HepG2 (cell line): ENCODE measurements around the gene RFFL. TPM values are rescaled to one million over a fixed set of nuclear protein-coding genes. Genes with fewer than 3 reads are reported as not detected.

Experiments used
- AHDC1 ChIP-seq: sonication (generic); formaldehyde crosslinking; IDR thresholded peaks from 2 replicates; pipeline ENCODE4 v1.5.1; 2020; ENCODE audit warnings: mild to moderate bottlenecking, missing genetic modification reagents, borderline replicate concordance
- KDM2A ChIP-seq: sonication (generic); formaldehyde crosslinking; IDR thresholded peaks from 2 replicates; pipeline ENCODE4 v1.4.0; 2020; ENCODE audit warnings: low read depth, missing genetic modification reagents, borderline replicate concordance
- KDM5B ChIP-seq: sonication (generic); formaldehyde crosslinking; IDR thresholded peaks from 2 replicates; pipeline ENCODE4 v1.4.0; 2020; ENCODE audit warnings: missing genetic modification reagents, mild to moderate bottlenecking, borderline replicate concordance
- KDM6A ChIP-seq: IDR thresholded peaks from 2 replicates; pipeline ENCODE4 v1.6.1; 2016; ENCODE audit warnings: low read depth
- MEIS2 ChIP-seq: sonication (generic); formaldehyde crosslinking; IDR thresholded peaks from 2 replicates; pipeline ENCODE4 v1.9.0; 2021; ENCODE audit warnings: mild to moderate bottlenecking, missing genetic modification reagents
- PITX1 ChIP-seq: sonication (generic); formaldehyde crosslinking; IDR thresholded peaks from 2 replicates; pipeline ENCODE4 v1.5.1; 2020; ENCODE audit warnings: mild to moderate bottlenecking, missing genetic modification reagents
- PTBP1 ChIP-seq: fragments of 200-400 bp; formaldehyde crosslinking; IDR thresholded peaks from 2 replicates; pipeline ENCODE4 v1.6.1; 2018; ENCODE audit warnings: low read length, low read depth; ENCODE audit not compliant: poor library complexity, severe bottlenecking
- RBM39 ChIP-seq: fragments of 200-400 bp; formaldehyde crosslinking; IDR thresholded peaks from one replicate; pipeline ENCODE4 v1.6.1; 2018; ENCODE audit warnings: antibody characterized with exemption, mild to moderate bottlenecking, low read depth, low read length; ENCODE audit not compliant: poor library complexity, severe bottlenecking
- SMYD3 ChIP-seq: sonication (generic); formaldehyde crosslinking; IDR thresholded peaks from 2 replicates; pipeline ENCODE4 v1.8.1; 2023; ENCODE audit warnings: mild to moderate bottlenecking, missing genetic modification reagents
- ZFP90 ChIP-seq: sonication (generic); formaldehyde crosslinking; IDR thresholded peaks from 2 replicates; pipeline ENCODE4 v1.8.0; 2022; ENCODE audit warnings: missing genetic modification reagents, mild to moderate bottlenecking, inconsistent platforms, borderline replicate concordance
- ZNF180 ChIP-seq: sonication (generic); formaldehyde crosslinking; IDR thresholded peaks from 2 replicates; pipeline ENCODE4 v1.4.0; 2020; ENCODE audit warnings: low read depth, missing genetic modification reagents, borderline replicate concordance
- ZNF234 ChIP-seq: sonication (generic); formaldehyde crosslinking; conservative IDR thresholded peaks from 2 replicates; pipeline ENCODE4 v1.5.1; 2020; ENCODE audit warnings: mild to moderate bottlenecking, missing genetic modification reagents
- ZNF431 ChIP-seq: sonication (generic); formaldehyde crosslinking; IDR thresholded peaks from 2 replicates; pipeline ENCODE4 v1.9.0; 2022; ENCODE audit warnings: missing genetic modification reagents, low read depth, mild to moderate bottlenecking, borderline replicate concordance
- ZNF441 ChIP-seq: sonication (generic); formaldehyde crosslinking; IDR thresholded peaks from 2 replicates; pipeline ENCODE4 v1.7.0; 2021; ENCODE audit warnings: missing genetic modification reagents, borderline replicate concordance
- ZNF776 ChIP-seq: sonication (generic); formaldehyde crosslinking; IDR thresholded peaks from 2 replicates; pipeline ENCODE4 v1.4.0; 2020; ENCODE audit warnings: mild to moderate bottlenecking, missing genetic modification reagents
- ZNF781 ChIP-seq: sonication (generic); formaldehyde crosslinking; IDR thresholded peaks from 2 replicates; pipeline ENCODE4 v1.5.1; 2020; ENCODE audit warnings: borderline replicate concordance, mild to moderate bottlenecking, missing genetic modification reagents; ENCODE audit errors: not compliant biosample characterization
- ZNF784 ChIP-seq: sonication (generic); formaldehyde crosslinking; IDR thresholded peaks from 2 replicates; pipeline ENCODE4 v1.5.1; 2020; ENCODE audit warnings: missing genetic modification reagents, mild to moderate bottlenecking, borderline replicate concordance
- polyA plus RNA-seq, 8 experiments: library from polyadenylated mRNA; depleted of rRNA in 3 of 8; stranded (reverse) in 7 of 8; unstranded in 1 of 8; fragments of >200 nt; fragmentation: Illumina TruSeq in 4 of 8; extraction: Trizol in 4 of 8; gene quantifications; 2 replicates each; pipeline versions ENCODE4 v1.2.1 to v1.2.3, GENCODE V29; 2011 to 2016; ENCODE audit warnings: low read depth in 4 of 8, missing spikeins in 1 of 8, mixed read lengths in 1 of 8; ENCODE audit not compliant: insufficient read depth in 1 of 8
- total RNA-seq, 5 experiments: library from RNA; depleted of rRNA; stranded (reverse); fragments of >200 nt; fragmentation: Illumina TruSeq; extraction: Trizol; gene quantifications; 2 replicates each; pipeline ENCODE4 v1.2.3, GENCODE V29; 2016; ENCODE audit warnings: low read depth in 1 of 5
- TF ChIP-seq, protein P1 (sequence below): sonication (generic); formaldehyde crosslinking; IDR thresholded peaks from 2 replicates; pipeline ENCODE4 v1.5.1; 2020; ENCODE audit warnings: missing genetic modification reagents, mild to moderate bottlenecking, borderline replicate concordance
- TF ChIP-seq, protein P2 (sequence below): IDR thresholded peaks from 2 replicates; pipeline ENCODE4 v1.6.1; 2018; ENCODE audit warnings: missing genetic modification reagents

RFFL gene
- total and polyA plus RNA-seq, 2 of the 13 experiments (the other 11 are each of a cell fraction or from before 2014, with no cell fraction given) = 24.3 to 48.6 TPM

- TF ChIP-seq AHDC1 (0 out of 2 replicates have a peak, but pooled peaks have one; percentile 30), ZNF234 (CRISPR knock-in tag) (no peak; the same call in 1 of the 2 replicates), KDM5B (CRISPR knock-in tag) (peak; percentile 45; the same call in 1 of the 2 replicates), ZNF441 (CRISPR knock-in tag) (no peak), SMYD3 (CRISPR knock-in tag) (no peak), ZNF431 (no peak), ZNF781 (CRISPR knock-in tag) (peak; percentile 88), ZNF180 (CRISPR knock-in tag) (no peak), ZNF776 (no peak), KDM2A (CRISPR knock-in tag) (no peak; the same call in 1 of the 2 replicates), PTBP1 (no peak), PITX1 (CRISPR knock-in tag) (no peak), ZNF784 (CRISPR knock-in tag) (no peak), ZFP90 (CRISPR knock-in tag) (no peak), RBM39 (peak; percentile 61), MEIS2 (CRISPR knock-in tag) (0 out of 2 replicates have a peak, but pooled peaks have one; percentile 24), KDM6A (CRISPR knock-in tag) (no peak)
- TF ChIP-seq, protein P1, sequence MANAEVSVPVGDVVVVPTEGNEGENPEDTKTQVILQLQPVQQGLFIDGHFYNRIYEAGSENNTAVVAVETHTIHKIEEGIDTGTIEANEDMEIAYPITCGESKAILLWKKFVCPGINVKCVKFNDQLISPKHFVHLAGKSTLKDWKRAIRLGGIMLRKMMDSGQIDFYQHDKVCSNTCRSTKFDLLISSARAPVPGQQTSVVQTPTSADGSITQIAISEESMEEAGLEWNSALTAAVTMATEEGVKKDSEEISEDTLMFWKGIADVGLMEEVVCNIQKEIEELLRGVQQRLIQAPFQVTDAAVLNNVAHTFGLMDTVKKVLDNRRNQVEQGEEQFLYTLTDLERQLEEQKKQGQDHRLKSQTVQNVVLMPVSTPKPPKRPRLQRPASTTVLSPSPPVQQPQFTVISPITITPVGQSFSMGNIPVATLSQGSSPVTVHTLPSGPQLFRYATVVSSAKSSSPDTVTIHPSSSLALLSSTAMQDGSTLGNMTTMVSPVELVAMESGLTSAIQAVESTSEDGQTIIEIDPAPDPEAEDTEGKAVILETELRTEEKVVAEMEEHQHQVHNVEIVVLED (CRISPR knock-in tag) = no peak; the same call in 1 of the 2 replicates
- TF ChIP-seq, protein P2, sequence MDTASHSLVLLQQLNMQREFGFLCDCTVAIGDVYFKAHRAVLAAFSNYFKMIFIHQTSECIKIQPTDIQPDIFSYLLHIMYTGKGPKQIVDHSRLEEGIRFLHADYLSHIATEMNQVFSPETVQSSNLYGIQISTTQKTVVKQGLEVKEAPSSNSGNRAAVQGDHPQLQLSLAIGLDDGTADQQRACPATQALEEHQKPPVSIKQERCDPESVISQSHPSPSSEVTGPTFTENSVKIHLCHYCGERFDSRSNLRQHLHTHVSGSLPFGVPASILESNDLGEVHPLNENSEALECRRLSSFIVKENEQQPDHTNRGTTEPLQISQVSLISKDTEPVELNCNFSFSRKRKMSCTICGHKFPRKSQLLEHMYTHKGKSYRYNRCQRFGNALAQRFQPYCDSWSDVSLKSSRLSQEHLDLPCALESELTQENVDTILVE = no peak
These were observed 82.6 kb downstream of the RFFL start (continued) for GRCh38 chr17:34980681-34981537.
